Mucosa of descending colon (tissue), 3 donors: ENCODE results near the gene ACVR1B. TPM values are rescaled to one million over a fixed set of nuclear protein-coding genes. Genes with fewer than 3 reads are reported as not detected.

Source experiments
- ATAC-seq: fragments of 200-7000 bp; cut with Tn5 transposase; one replicate; pipeline ENCODE4 v1.9.1; 2020; ENCODE audit warnings: mild to moderate bottlenecking, moderate library complexity
- DNase-seq, 3 donors: peaks; one replicate each; pipeline ENCODE4 v3.0.0-alpha.2; 2020
- H3K36me3 ChIP-seq: fragments of 200-600 bp; one replicate; pipeline ENCODE4 v1.8.0; 2021; ENCODE audit warnings: low read depth, mild to moderate bottlenecking
- H3K4me1 ChIP-seq: fragments of 200-600 bp; one replicate; pipeline ENCODE4 v1.8.0; 2021; ENCODE audit warnings: low read depth, mild to moderate bottlenecking
- H3K4me3 ChIP-seq: fragments of 200-600 bp; one replicate; pipeline ENCODE4 v1.8.0; 2021; ENCODE audit warnings: mild to moderate bottlenecking
- H3K9me3 ChIP-seq: fragments of 200-600 bp; one replicate; pipeline ENCODE4 v1.8.0; 2021; ENCODE audit warnings: mild to moderate bottlenecking
- CTCF ChIP-seq: fragments of 200-600 bp; IDR thresholded peaks from one replicate; pipeline ENCODE4 v1.8.0; 2022; ENCODE audit warnings: antibody characterized with exemption, mild to moderate bottlenecking
- intact Hi-C, 2 donors: fragments of 100-400 bp; cut with DNase I in 1 of 2; cut with micrococcal nuclease in 1 of 2; formaldehyde crosslinking; loops; one replicate each; pipeline versions ENCODE4 v1.11.0 to v1.11.1; 2022; cut with DNase I, micrococcal nuclease
- total RNA-seq, 3 donors: library from RNA; stranded (reverse); fragmentation: NEBNext Ultra II Directional in 2 of 3; extraction: Animal tissue kit (Norgen Biotek cat#: 25700) in 2 of 3; gene quantifications; one replicate each; pipeline versions ENCODE4 v1.2.1 to v1.2.4, GENCODE V29; 2021 to 2023
- donor health status: DM: no; HTN: no; CAD: no; lungs with moderate emphysema.
- donor health status: DM: no; HTN: no; CAD: no.
- donor health status: DM: no; HTN: yes; CAD: no.

ACVR1B gene
- total RNA-seq, 3 donors from 2014 or later, result 42.4 to 95.7 (median 77.3) TPM

GRCh38 chr12:52005903-52006703, 54.6 kb downstream of the ACVR1B start:
- Histone ChIP-seq H3K36me3 (no peaks in the 10 kb centered on the region), H3K4me1 (no peaks in the 10 kb centered on the region), H3K4me3 (no peak overlapping the region), H3K9me3 (no peaks in the 10 kb centered on the region)
- peak; percentile 53 to 81 (median 61) for DNase-seq
- ATAC-seq, result peak; percentile 66
- no peak for TF ChIP-seq CTCF
- intact Hi-C loops, result no loop called here

- no peak for TF ChIP-seq CTCF
These were observed 55.2 kb downstream of the ACVR1B start, which contains the start of gene TAMALIN for GRCh38 chr12:52006726-52007157. Gene TAMALIN (plus strand): TSS chr12:52006946. CDS start chr12:52007020, 74 bp downstream.

GRCh38 chr12:52007158-52007921, 55.8 kb downstream of the ACVR1B start:
- DNase-seq (peak in 2 of 3 donors; percentile 49 to 81), ATAC-seq (peak; percentile 14)
- intact Hi-C loops, result no loop called here
- Histone ChIP-seq H3K4me1 (no peaks in the 10 kb centered on the region), H3K4me3 (peak overlapping the region; percentile 20), H3K9me3 (no peaks in the 10 kb centered on the region), H3K36me3 (no peaks in the 10 kb centered on the region)
- TF ChIP-seq CTCF, result no peak

More at GRCh38 chr12:52006726-52007157, 55.2 kb downstream of the ACVR1B start, which contains the start of gene TAMALIN:
- H3K9me3 ChIP-seq, result no peaks in the 10 kb centered on the region
- peak within 1 kb of the TSS; percentile 20 for H3K4me3 ChIP-seq
- DNase-seq (peak; percentile 64 to 81 (median 80)), ATAC-seq (peak; percentile 67)
- intact Hi-C loops, result no loop called here
- H3K4me1 ChIP-seq, result no peaks in the 10 kb centered on the region
- H3K36me3 ChIP-seq, result no peaks in the 10 kb centered on the region

- ATAC-seq (no peak), DNase-seq (no peak)
- Histone ChIP-seq H3K9me3 (no peaks in the 10 kb centered on the region), H3K4me3 (no peak overlapping the region), H3K36me3 (no peaks in the 10 kb centered on the region), H3K4me1 (no peaks in the 10 kb centered on the region)
- intact Hi-C loops, result no loop called here
- TF ChIP-seq CTCF, result no peak
These were observed 56.5 kb downstream of the ACVR1B start for GRCh38 chr12:52007982-52008510.

GRCh38 chr12:52009081-52009751, 57.7 kb downstream of the ACVR1B start:
- no peak for TF ChIP-seq CTCF
- Histone ChIP-seq H3K36me3 (no peaks in the 10 kb centered on the region), H3K4me1 (no peaks in the 10 kb centered on the region), H3K4me3 (no peak overlapping the region), H3K9me3 (no peaks in the 10 kb centered on the region)
- ATAC-seq (no peak), DNase-seq (no peak)
- intact Hi-C loops, result no loop called here
